ENCODE results near the gene MGAT5B. TPM values are rescaled to one million over a fixed set of nuclear protein-coding genes. Genes with fewer than 3 reads are reported as not detected.

MGAT5B gene
- total and polyA plus RNA-seq, 9 of the 15 experiments (the other 6 are each of a cell fraction or from before 2014, with no cell fraction given): 0.09 to 0.43 (median 0.18) TPM; not detected in 4

DNA sequence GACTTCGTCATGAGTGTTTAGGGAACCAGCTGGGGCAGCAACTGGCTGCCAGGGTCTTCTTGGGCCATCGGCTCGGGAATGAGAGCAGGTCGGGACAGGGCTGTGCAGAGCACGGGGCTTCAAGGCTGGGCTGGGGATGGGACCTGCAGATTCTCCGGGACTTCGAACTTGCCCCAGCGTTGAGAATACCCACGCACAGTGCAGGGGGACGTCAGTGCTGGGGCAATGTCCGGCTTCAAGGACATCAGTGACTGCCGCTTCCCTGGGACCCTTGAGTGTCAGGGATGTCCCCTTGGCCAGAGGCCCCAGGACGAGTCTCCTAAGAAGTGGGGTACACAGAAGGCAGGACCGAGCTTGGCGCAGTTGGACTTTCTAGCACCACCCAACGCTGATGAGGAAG, 76.3 kb downstream of the MGAT5B start (continued):
- no peak for TF ChIP-seq ZNF592 (IDR thresholded peaks at IDR 0.05)
- no peak for TF ChIP-seq LCOR (CRISPR knock-in tag; IDR thresholded peaks at IDR 0.05)
- TF ChIP-seq ZNF140 (CRISPR knock-in tag; IDR thresholded peaks at IDR 0.05): no peak
- no peak for TF ChIP-seq CREB1 (IDR thresholded peaks at IDR 0.05)
- no peak for TF ChIP-seq CREB1 (CRISPR knock-in tag; IDR thresholded peaks at IDR 0.05)

- POLR2A ChIA-PET: no interaction called here
- WGBS (ENCODE audit: insufficient coverage, low coverage, missing lambda C conversion rate): 7% methylated on average over 13 of the region's 18 CpGs
- Histone ChIP-seq H3K4me1 (replicated peaks in 1 of 2; ENCODE audit: control insufficient read depth in 2 of 2, insufficient read depth in 2 of 2, low read length in 2 of 2) (peaks cover 0 to 9% of the 10 kb centered on the region in 2 experiments; a peak in 1 of 5 replicates), H3K36me3 (ENCODE audit: control insufficient read depth, insufficient read depth, low read length) (no peaks in the 10 kb centered on the region), H4K20me1 (replicated peaks; ENCODE audit: control insufficient read depth, insufficient read depth, low read length) (peaks cover 9% of the 10 kb centered on the region), H3K4me3 (no peak overlapping the region), H2AFZ (ENCODE audit: low read depth, low read length) (no peak overlapping the region), H3K9me1 (ENCODE audit: control insufficient read depth, insufficient read depth, low read length) (no peaks in the 10 kb centered on the region), H3K4me2 (ENCODE audit: insufficient read depth, low read length) (no peak overlapping the region), H3K9ac (ENCODE audit: insufficient read depth in 1 of 2, low read depth in 2 of 2, low read length in 2 of 2) (no peak overlapping the region; a peak in 1 of 4 replicates), H3K79me2 (ENCODE audit: control insufficient read depth, insufficient read depth, low read length) (no peaks in the 10 kb centered on the region), H3K27me3 (ENCODE audit: control insufficient read depth in 2 of 2, insufficient read depth in 2 of 2, low read length in 2 of 2) (peaks cover 19 to 72% of the 10 kb centered on the region in 2 experiments; a peak in 4 of 5 replicates), H3K9me3 (replicated peaks; ENCODE audit: control insufficient read depth, insufficient read depth, low read depth, low read length) (no peaks in the 10 kb centered on the region), H3K27ac (ENCODE audit: extremely low read depth, low read depth, low read length) (no peak overlapping the region)
- in situ Hi-C loops (cut with MboI) (no loop called here), intact Hi-C loops (cut with micrococcal nuclease) (loop anchor here (10.0 kb wide), 1 partner anchor 81 kb away; the partner anchor contains the start of gene MGAT5B)
- no peak for DNase-seq (ENCODE audit: extremely low read depth in 1 of 4, low spot score in 3 of 4)
- CTCF ChIA-PET (ENCODE audit: low intra/inter-chr PET ratio): no interaction called here
- no peak for ATAC-seq
- no TSS peak for BruUV-seq (replicated peaks)
- FAIRE-seq: no peak
- TF ChIP-seq CREM (IDR thresholded peaks at IDR 0.05; ENCODE audit: low read depth) (no peak), ZNF778 (CRISPR knock-in tag; IDR thresholded peaks at IDR 0.05) (no peak), ZNF431 (CRISPR knock-in tag; IDR thresholded peaks at IDR 0.05) (no peak), DEAF1 (CRISPR knock-in tag; IDR thresholded peaks at IDR 0.05) (no peak), TEAD4 (IDR thresholded peaks at IDR 0.05; ENCODE audit: low read length) (no peak), TEAD4 (CRISPR knock-in tag; IDR thresholded peaks at IDR 0.05; ENCODE audit: borderline replicate concordance) (no peak), ETV5 (CRISPR knock-in tag; IDR thresholded peaks at IDR 0.05; ENCODE audit: low read depth) (no peak), HLTF (IDR thresholded peaks at IDR 0.05) (no peak)
- TF ChIP-seq, protein P1, sequence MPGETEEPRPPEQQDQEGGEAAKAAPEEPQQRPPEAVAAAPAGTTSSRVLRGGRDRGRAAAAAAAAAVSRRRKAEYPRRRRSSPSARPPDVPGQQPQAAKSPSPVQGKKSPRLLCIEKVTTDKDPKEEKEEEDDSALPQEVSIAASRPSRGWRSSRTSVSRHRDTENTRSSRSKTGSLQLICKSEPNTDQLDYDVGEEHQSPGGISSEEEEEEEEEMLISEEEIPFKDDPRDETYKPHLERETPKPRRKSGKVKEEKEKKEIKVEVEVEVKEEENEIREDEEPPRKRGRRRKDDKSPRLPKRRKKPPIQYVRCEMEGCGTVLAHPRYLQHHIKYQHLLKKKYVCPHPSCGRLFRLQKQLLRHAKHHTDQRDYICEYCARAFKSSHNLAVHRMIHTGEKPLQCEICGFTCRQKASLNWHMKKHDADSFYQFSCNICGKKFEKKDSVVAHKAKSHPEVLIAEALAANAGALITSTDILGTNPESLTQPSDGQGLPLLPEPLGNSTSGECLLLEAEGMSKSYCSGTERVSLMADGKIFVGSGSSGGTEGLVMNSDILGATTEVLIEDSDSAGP (CRISPR knock-in tag; IDR thresholded peaks at IDR 0.05): no peak
Observed at GRCh38 chr17:76946111-76946771, 78.0 kb downstream of the MGAT5B start.
